GM12878 (cell line): Measurements from ENCODE around the gene FHL3. TPM values are rescaled to one million over a fixed set of nuclear protein-coding genes. Genes with fewer than 3 reads are reported as not detected.
A peak's percentile ranks its signal among the peaks of the same experiment; 100 is the strongest.

Experiments used
- ATAC-seq: fragments of 200-7000 bp; cut with Tn5 transposase; 3 replicates; pipeline ENCODE4 v1.9.1; 2020; ENCODE audit warnings: mild to moderate bottlenecking, moderate library complexity
- BruUV-seq: library from RNA; stranded (reverse); fragments of 400-500 nt; replicated peaks from 2 replicates; lab custom pipeline; 2021; lab: Mats Ljungman, UMichigan
- CTCF ChIA-PET: fragments of 300-600 bp; sonication (Branson Sonifier 250); formaldehyde crosslinking; extraction: SDS; loops from one replicate; lab custom pipeline; 2021; ENCODE audit warnings: inconsistent platforms; lab: Yijun Ruan, JAX
- POLR2A ChIA-PET: fragments of 350-600 bp; formaldehyde crosslinking; extraction: SDS; loops from one replicate; lab custom pipeline; 2021; ENCODE audit warnings: inconsistent platforms; lab: Charles Lee
- RAD21 ChIA-PET: fragments of 300-600 bp; sonication (Branson Sonifier 250); formaldehyde crosslinking; loops from one replicate; lab custom pipeline; 2023; ENCODE audit warnings: antibody characterized with exemption; ENCODE audit not compliant: unreplicated experiment; lab: Charles Lee
- SMC1A ChIA-PET: fragments of 300-600 bp; sonication (Branson Sonifier 250); formaldehyde crosslinking; loops from one replicate; lab custom pipeline; 2023; ENCODE audit not compliant: unreplicated experiment, uncharacterized antibody; lab: Charles Lee
- DNase-seq: peaks from one replicate; pipeline ENCODE4 v3.0.0-alpha.2; 2011; ENCODE audit warnings: low read depth, low spot score
- FAIRE-seq: peaks from 3 replicates; lab custom pipeline; 2011; peaks lifted over from hg19 to GRCh38; lab: Jason Lieb, UNC
- H2AFZ ChIP-seq: 2 replicates; pipeline ENCODE4 v1.6.0; 2011; ENCODE audit warnings: low read depth, low read length, control low read depth; ENCODE audit not compliant: control insufficient read depth
- H3K27ac ChIP-seq: 2 replicates; pipeline ENCODE4 v1.5.1; 2011; ENCODE audit warnings: control low read depth; ENCODE audit not compliant: control insufficient read depth, insufficient read depth
- H3K27me3 ChIP-seq, 2 experiments: replicated peaks in 1 of 2; 2 replicates each; pipeline versions ENCODE4 v1.6.0 to v1.6.1; 2011; ENCODE audit warnings: low read length in 1 of 2; ENCODE audit not compliant: control insufficient read depth in 2 of 2, insufficient read depth in 2 of 2
- H3K36me3 ChIP-seq, 2 experiments: 2 replicates each; pipeline ENCODE4 v1.5.1; 2011; ENCODE audit warnings: low read length in 1 of 2; ENCODE audit not compliant: control insufficient read depth in 2 of 2, insufficient read depth in 2 of 2
- H3K4me1 ChIP-seq: 2 replicates; pipeline ENCODE4 v1.6.1; 2011; ENCODE audit warnings: mild to moderate bottlenecking, low read length, moderate library complexity, mixed read lengths; ENCODE audit not compliant: control insufficient read depth, insufficient read depth
- H3K4me2 ChIP-seq: 2 replicates; pipeline ENCODE4 v1.6.0; 2011; ENCODE audit warnings: control low read depth; ENCODE audit not compliant: control insufficient read depth, insufficient read depth
- H3K4me3 ChIP-seq: fragments of 200-600 bp; sonication (generic); 2 replicates; pipeline ENCODE4 v1.5.1; 2016
- H3K79me2 ChIP-seq: 2 replicates; pipeline ENCODE4 v1.6.0; 2011; ENCODE audit warnings: low read length; ENCODE audit not compliant: control insufficient read depth, insufficient read depth
- H3K9ac ChIP-seq: 2 replicates; pipeline ENCODE4 v1.8.0; 2011; ENCODE audit warnings: low read length, control low read depth, mixed read lengths; ENCODE audit not compliant: control insufficient read depth, insufficient read depth
- H3K9me3 ChIP-seq: replicated peaks from 3 replicates; pipeline ENCODE4 v1.5.1; 2011; ENCODE audit warnings: mild to moderate bottlenecking, low read length; ENCODE audit not compliant: control insufficient read depth, insufficient read depth
- H4K20me1 ChIP-seq: 2 replicates; pipeline ENCODE4 v1.6.0; 2011; ENCODE audit not compliant: control insufficient read depth, insufficient read depth
- HDGF ChIP-seq: fragments of 450-650 bp; IDR thresholded peaks from 2 replicates; pipeline ENCODE4 v1.6.1; 2016; ENCODE audit warnings: antibody characterized with exemption
- IKZF1 ChIP-seq: fragments of 450-650 bp; conservative IDR thresholded peaks from 2 replicates; pipeline ENCODE4 v1.6.1; 2017; ENCODE audit warnings: antibody characterized with exemption, mild to moderate bottlenecking
- POLR2A ChIP-seq: IDR thresholded peaks from 2 replicates; pipeline ENCODE4 v1.6.1; 2011; ENCODE audit warnings: low read depth, mild to moderate bottlenecking, low read length
- RAD21 ChIP-seq: IDR thresholded peaks from 2 replicates; pipeline ENCODE4 v1.6.1; 2011; ENCODE audit warnings: mild to moderate bottlenecking, low read depth, low read length, moderate library complexity; ENCODE audit not compliant: insufficient read depth
- SMC3 ChIP-seq: IDR thresholded peaks from 2 replicates; pipeline ENCODE4 v1.6.1; 2011; ENCODE audit warnings: low read length, improper control_type of control experiment, borderline replicate concordance
- ZBED1 ChIP-seq: IDR thresholded peaks from 2 replicates; pipeline ENCODE4 v1.6.1; 2016; ENCODE audit warnings: borderline replicate concordance
- WGBS: methylation state at CpG from one replicate; pipeline ENCODE4 v1.1.6; 2016; ENCODE audit warnings: low lambda C conversion rate; ENCODE audit not compliant: insufficient replicate concordance, insufficient coverage; ENCODE audit errors: missing lambda C conversion rate; 5-methylcytosine and 5-hydroxymethylcytosine counted together
- in situ Hi-C: fragments of 300-500 bp; cut with MboI; formaldehyde crosslinking; loops from 9 replicates; pipeline ENCODE4 v1.14.3; 2018; ENCODE audit warnings: mixed read lengths
- intact Hi-C: fragments of 100-400 bp; cut with micrococcal nuclease; formaldehyde crosslinking; loops from one replicate; pipeline ENCODE4 v1.14.2; 2022; ENCODE audit not compliant: unreplicated experiment
- polyA plus RNA-seq, 11 experiments: library from polyadenylated mRNA; depleted of rRNA in 4 of 11; unstranded in 6 of 11; stranded (reverse) in 5 of 11; fragments of >200 nt; fragmentation: Nextera tagmentation in 4 of 11; fragmentation: Illumina TruSeq in 1 of 11; extraction: Ambion mirVana in 4 of 11; extraction: Trizol in 1 of 11; gene quantifications; 1 replicate in 1 of 11; 2 replicates in 10 of 11; pipeline versions ENCODE4 v1.2.1 to v1.2.3, GENCODE V29; 2011 to 2016; ENCODE audit warnings: inconsistent platforms in 2 of 11, missing spikeins in 2 of 11, low read depth in 1 of 11
- total RNA-seq, 4 experiments: library from RNA; depleted of rRNA in 3 of 4; stranded (reverse); fragments of >200 nt in 3 of 4; fragmentation: Illumina TruSeq in 1 of 4; extraction: Trizol in 1 of 4; gene quantifications; 2 replicates each; pipeline versions ENCODE4 v1.2.1 to v1.2.3, GENCODE V29; 2013 to 2021
- TF ChIP-seq, protein P1 (sequence below): fragments of 450-650 bp; IDR thresholded peaks from 2 replicates; pipeline ENCODE4 v1.6.1; 2017; ENCODE audit warnings: mild to moderate bottlenecking, low read depth, inconsistent platforms; ENCODE audit not compliant: poor library complexity, severe bottlenecking
- TF ChIP-seq, protein P2 (sequence below), 3 experiments: IDR thresholded peaks in 2 of 3; conservative IDR thresholded peaks in 1 of 3; 2 replicates each; pipeline ENCODE4 v1.5.1; 2011; ENCODE audit warnings: low read depth in 3 of 3, low read length in 3 of 3, mild to moderate bottlenecking in 3 of 3, control low read depth in 2 of 3, moderate library complexity in 2 of 3, inconsistent platforms in 1 of 3, mixed read lengths in 1 of 3; ENCODE audit not compliant: control insufficient read depth in 2 of 3, insufficient read depth in 1 of 3; ENCODE audit errors: extremely low read depth in 1 of 3

FHL3 gene
- total and polyA plus RNA-seq, 10 of the 15 experiments (the other 5 are each of a cell fraction or from before 2014, with no cell fraction given): 0.26 to 13.9 (median 7.9) TPM

DNA sequence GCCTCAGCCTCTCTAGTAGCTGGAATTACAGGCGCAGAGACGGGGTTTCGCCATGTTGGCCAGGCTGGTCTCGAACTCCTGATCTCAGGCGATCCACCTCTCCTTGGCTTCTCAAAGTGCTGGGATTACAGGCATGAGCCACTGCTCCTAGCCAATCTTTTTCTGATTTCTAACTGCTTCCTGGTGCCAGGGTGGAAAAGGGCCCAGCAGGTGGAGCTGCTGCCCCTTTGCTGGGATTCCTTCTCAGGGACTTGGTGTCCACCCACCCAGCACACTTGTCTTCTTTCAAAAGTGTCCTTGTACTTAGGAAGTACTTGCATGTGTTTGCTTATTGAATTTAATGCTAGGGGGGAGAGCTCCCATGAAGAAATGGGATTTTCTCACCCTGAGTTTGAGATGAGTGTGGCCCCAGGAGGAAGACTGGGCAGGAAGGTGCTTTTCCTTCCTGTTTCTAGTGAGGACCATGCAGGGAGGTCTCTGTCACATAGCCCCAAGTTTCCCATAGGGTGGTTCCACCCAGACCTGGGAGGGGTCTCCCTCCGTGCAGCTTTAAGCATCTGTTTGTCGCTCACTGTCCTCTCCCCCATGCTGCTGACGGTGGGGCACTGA lies 21.4 kb upstream of the FHL3 start:
- H3K9ac ChIP-seq: no peak overlapping the region
- DNase-seq (no peak), ATAC-seq (peak; percentile 14), FAIRE-seq (no peak)
- H3K4me1 ChIP-seq: peaks cover 52% of the 10 kb centered on the region
- 73% methylated on average over 8 of the region's 8 CpGs for WGBS
- peak overlapping the region; percentile 43 for H3K27ac ChIP-seq
- ChIA-PET CTCF (interaction anchor here (0.7 to 13.9 kb wide), 23 partner anchors 8 to 808 kb away, joined by 3 to 252 read pairs (median 6); partner anchors contain the start of genes POU3F1, SF3A3 and UTP11), RAD21 (interaction anchor here (0.5 to 7.3 kb wide), 20 partner anchors 9 to 814 kb away, joined by 3 to 173 read pairs (median 4); partner anchors contain the start of gene POU3F1), POLR2A (interaction anchor here (1.5 to 4.9 kb wide), 2 partner anchors 26 to 33 kb away, joined by 5 to 32 read pairs; no protein-coding TSS in a partner anchor), SMC1A (interaction anchor here (0.7 to 7.1 kb wide), 25 partner anchors 11 to 828 kb away, joined by 3 to 77 read pairs (median 4); no protein-coding TSS in a partner anchor)
- no peaks in the 10 kb centered on the region for H3K79me2 ChIP-seq
- H2AFZ ChIP-seq: no peak overlapping the region
- no peaks in the 10 kb centered on the region for H4K20me1 ChIP-seq
- peaks cover 6 to 17% of the 10 kb centered on the region in 2 experiments for H3K36me3 ChIP-seq
- no peaks in the 10 kb centered on the region for H3K27me3 ChIP-seq
- intact Hi-C loops: loop anchor here (1.0 to 5.0 kb wide), 3 partner anchors 46 to 561 kb away; no protein-coding TSS in a partner anchor
- in situ Hi-C loops: loop anchor here (5.0 to 25.0 kb wide), 2 partner anchors 561 to 791 kb away; no protein-coding TSS in a partner anchor
- BruUV-seq: no TSS peak
- no peak overlapping the region for H3K4me2 ChIP-seq
- TF ChIP-seq, protein P1, sequence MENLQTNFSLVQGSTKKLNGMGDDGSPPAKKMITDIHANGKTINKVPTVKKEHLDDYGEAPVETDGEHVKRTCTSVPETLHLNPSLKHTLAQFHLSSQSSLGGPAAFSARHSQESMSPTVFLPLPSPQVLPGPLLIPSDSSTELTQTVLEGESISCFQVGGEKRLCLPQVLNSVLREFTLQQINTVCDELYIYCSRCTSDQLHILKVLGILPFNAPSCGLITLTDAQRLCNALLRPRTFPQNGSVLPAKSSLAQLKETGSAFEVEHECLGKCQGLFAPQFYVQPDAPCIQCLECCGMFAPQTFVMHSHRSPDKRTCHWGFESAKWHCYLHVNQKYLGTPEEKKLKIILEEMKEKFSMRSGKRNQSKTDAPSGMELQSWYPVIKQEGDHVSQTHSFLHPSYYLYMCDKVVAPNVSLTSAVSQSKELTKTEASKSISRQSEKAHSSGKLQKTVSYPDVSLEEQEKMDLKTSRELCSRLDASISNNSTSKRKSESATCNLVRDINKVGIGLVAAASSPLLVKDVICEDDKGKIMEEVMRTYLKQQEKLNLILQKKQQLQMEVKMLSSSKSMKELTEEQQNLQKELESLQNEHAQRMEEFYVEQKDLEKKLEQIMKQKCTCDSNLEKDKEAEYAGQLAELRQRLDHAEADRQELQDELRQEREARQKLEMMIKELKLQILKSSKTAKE: peak; percentile 40
- 0 out of 2 replicates have a peak, but pooled peaks have one; percentile 31 for TF ChIP-seq HDGF
- TF ChIP-seq POLR2A: no peak
- peak; percentile 67; the same call in 1 of the 2 replicates for TF ChIP-seq SMC3
- TF ChIP-seq RAD21: peak; percentile 86
- TF ChIP-seq IKZF1: 0 out of 2 replicates have a peak, but pooled peaks have one; percentile 11
- TF ChIP-seq ZBED1: no peak
- TF ChIP-seq, protein P2, sequence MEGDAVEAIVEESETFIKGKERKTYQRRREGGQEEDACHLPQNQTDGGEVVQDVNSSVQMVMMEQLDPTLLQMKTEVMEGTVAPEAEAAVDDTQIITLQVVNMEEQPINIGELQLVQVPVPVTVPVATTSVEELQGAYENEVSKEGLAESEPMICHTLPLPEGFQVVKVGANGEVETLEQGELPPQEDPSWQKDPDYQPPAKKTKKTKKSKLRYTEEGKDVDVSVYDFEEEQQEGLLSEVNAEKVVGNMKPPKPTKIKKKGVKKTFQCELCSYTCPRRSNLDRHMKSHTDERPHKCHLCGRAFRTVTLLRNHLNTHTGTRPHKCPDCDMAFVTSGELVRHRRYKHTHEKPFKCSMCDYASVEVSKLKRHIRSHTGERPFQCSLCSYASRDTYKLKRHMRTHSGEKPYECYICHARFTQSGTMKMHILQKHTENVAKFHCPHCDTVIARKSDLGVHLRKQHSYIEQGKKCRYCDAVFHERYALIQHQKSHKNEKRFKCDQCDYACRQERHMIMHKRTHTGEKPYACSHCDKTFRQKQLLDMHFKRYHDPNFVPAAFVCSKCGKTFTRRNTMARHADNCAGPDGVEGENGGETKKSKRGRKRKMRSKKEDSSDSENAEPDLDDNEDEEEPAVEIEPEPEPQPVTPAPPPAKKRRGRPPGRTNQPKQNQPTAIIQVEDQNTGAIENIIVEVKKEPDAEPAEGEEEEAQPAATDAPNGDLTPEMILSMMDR (IDR thresholded peaks at IDR 0.05 in 2 of 3, conservative IDR thresholded peaks at IDR 0.05 in 1 of 3; ENCODE audit: control insufficient read depth in 2 of 3, extremely low read depth in 1 of 3, insufficient read depth in 1 of 3, low read depth in 3 of 3, low read length in 3 of 3): peak; percentile 65 to 83 (median 72)
- H3K4me3 ChIP-seq: no peak overlapping the region
- H3K9me3 ChIP-seq: no peaks in the 10 kb centered on the region
